ENCODE measurements around the gene ARHGEF28. TPM values are rescaled to one million over a fixed set of nuclear protein-coding genes. Genes with fewer than 3 reads are reported as not detected.

The ARHGEF28 gene
- total RNA-seq, 1 experiment from 2014 or later, result 0.57 TPM

DNA sequence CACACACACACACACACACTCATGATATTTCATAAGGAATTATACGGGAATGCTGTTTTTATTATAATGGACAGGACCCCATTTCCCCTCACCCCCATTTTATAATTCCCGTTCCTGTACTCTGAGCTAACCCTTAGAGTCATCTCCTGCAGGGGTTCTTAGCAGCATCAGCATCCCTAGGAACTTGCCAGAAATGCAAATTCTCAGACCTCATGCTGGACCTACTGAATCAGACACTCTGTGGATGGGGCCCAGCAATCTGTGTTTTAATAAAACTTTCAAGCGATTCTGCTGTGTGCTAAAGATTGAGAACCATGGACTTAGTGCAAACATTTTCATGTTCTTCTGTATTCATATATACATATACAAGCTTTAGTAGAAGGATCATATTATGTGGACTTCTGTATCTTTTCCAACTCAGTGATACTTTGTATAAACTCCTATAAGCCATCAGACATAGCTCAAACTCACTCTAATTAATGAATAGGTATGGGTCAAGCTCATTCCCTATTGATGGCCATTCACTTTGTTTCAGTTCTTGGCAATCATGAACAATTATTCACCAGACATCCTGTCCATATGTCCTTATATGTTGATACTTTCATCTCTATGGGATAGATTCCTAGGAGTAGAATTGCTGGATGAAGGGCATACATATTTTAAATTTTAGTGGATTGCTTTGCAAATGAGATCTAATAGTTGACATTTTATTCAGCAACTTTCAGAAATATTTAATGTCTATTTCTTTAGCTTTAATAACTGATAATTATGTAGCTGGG lies 65.5 kb downstream of the ARHGEF28 start:
- no peak overlapping the region for H3K18ac ChIP-seq (ENCODE audit: insufficient read length, low read depth, low read length)
- H2BK20ac ChIP-seq (ENCODE audit: low read depth, low read length, poor library complexity, severe bottlenecking), result no peak overlapping the region
- no peak overlapping the region for H3K23ac ChIP-seq (ENCODE audit: insufficient read length, low read depth, low read length)
- no peak overlapping the region for H3K56ac ChIP-seq (ENCODE audit: insufficient read length, low read depth, low read length)
- H4K91ac ChIP-seq (ENCODE audit: insufficient read length, low read depth, low read length), result no peak overlapping the region
- no peaks in the 10 kb centered on the region for H4K20me1 ChIP-seq (ENCODE audit: control insufficient read depth, insufficient read depth, insufficient read length)
- Mint-ChIP-seq H3K4me3 (no peak overlapping the region), H3K4me1 (peaks cover 31 to 34% of the 10 kb centered on the region in 2 experiments), H3K9me3 (no peaks in the 10 kb centered on the region), H3K36me3 (ENCODE audit: insufficient read depth in 1 of 3, low read depth in 3 of 3) (no peaks in the 10 kb centered on the region), H3K27ac (no peak overlapping the region), H3K27me3 (ENCODE audit: low read depth) (no peaks in the 10 kb centered on the region; the same call in none of the 2 replicates)
- H4K8ac ChIP-seq (replicated peaks; ENCODE audit: insufficient read length, low read depth, low read length), result no peak overlapping the region
- H3K14ac ChIP-seq (ENCODE audit: insufficient read depth, low read length), result no peak overlapping the region
- H2BK5ac ChIP-seq (ENCODE audit: insufficient read length, low read length), result no peak overlapping the region
- no peak overlapping the region for H2BK12ac ChIP-seq (ENCODE audit: insufficient read length, low read depth, low read length)
- no peaks in the 10 kb centered on the region for H3K79me1 ChIP-seq (ENCODE audit: insufficient read depth, low read depth, low read length, poor library complexity, severe bottlenecking)
- no peaks in the 10 kb centered on the region for H3K27me3 ChIP-seq (ENCODE audit: insufficient read depth, low read length)
- no peak overlapping the region for H3K4ac ChIP-seq (ENCODE audit: low read depth, low read length)
- H3T11ph ChIP-seq (ENCODE audit: low read length), result no peak overlapping the region
- no peak for DNase-seq
- no peak overlapping the region for H3K9ac ChIP-seq (ENCODE audit: extremely low read depth, insufficient read length, low read length)
- no peak overlapping the region for H3K27ac ChIP-seq (ENCODE audit: insufficient read length, low read depth, low read length)
- no peaks in the 10 kb centered on the region for H3K79me2 ChIP-seq (ENCODE audit: insufficient read depth, low read length)
- H2AFZ ChIP-seq (ENCODE audit: low read length), result no peak overlapping the region
- H3K23me2 ChIP-seq (ENCODE audit: insufficient read length, low read depth, low read length, poor library complexity, severe bottlenecking), result no peaks in the 10 kb centered on the region
- no peak overlapping the region for H2BK120ac ChIP-seq (ENCODE audit: low read depth, low read length, poor library complexity, severe bottlenecking)
- no CpG with 5 or more reads among the region's 3 CpGs for WGBS (ENCODE audit: extremely low coverage, insufficient read length, low lambda C conversion rate)
- H2AK5ac ChIP-seq (ENCODE audit: insufficient read length, low read length), result no peak overlapping the region
- H4K5ac ChIP-seq (ENCODE audit: insufficient read length, low read depth, low read length), result no peak overlapping the region
- H3K4me1 ChIP-seq (ENCODE audit: insufficient read depth, low read length), result peaks cover 8% of the 10 kb centered on the region; the same call in 1 of the 2 replicates
- H3K4me2 ChIP-seq (ENCODE audit: insufficient read depth, insufficient read length, low read length), result no peak overlapping the region
- H3K9me3 ChIP-seq (ENCODE audit: control insufficient read depth, low read depth, low read length), result no peaks in the 10 kb centered on the region
- H2BK15ac ChIP-seq (ENCODE audit: low read depth, low read length), result no peak overlapping the region
- no peak for TF ChIP-seq CTCF (conservative IDR thresholded peaks at IDR 0.05)
